Measurements from ENCODE around the gene KSR2.

The KSR2 gene

DNA sequence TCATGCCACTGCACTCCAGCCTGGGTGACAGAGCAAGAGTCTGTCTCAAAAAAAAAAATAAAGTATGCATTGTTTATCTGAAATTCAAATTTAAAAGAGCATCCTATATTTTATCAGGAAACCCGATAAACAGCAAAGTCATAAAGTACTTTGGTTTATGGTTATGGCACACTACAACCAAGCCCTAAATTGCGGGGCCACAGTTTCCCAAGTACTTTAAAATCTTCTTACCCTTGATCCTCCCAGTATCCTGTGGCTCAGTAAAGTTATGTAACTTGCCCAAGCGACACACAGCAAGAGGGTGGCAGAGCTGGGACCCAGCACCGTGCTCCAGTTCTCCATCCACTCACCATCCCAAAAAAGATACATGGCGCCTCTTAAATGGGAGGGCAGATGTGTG lies 35.2 kb downstream of the KSR2 start:
- TF ChIP-seq, protein P1, sequence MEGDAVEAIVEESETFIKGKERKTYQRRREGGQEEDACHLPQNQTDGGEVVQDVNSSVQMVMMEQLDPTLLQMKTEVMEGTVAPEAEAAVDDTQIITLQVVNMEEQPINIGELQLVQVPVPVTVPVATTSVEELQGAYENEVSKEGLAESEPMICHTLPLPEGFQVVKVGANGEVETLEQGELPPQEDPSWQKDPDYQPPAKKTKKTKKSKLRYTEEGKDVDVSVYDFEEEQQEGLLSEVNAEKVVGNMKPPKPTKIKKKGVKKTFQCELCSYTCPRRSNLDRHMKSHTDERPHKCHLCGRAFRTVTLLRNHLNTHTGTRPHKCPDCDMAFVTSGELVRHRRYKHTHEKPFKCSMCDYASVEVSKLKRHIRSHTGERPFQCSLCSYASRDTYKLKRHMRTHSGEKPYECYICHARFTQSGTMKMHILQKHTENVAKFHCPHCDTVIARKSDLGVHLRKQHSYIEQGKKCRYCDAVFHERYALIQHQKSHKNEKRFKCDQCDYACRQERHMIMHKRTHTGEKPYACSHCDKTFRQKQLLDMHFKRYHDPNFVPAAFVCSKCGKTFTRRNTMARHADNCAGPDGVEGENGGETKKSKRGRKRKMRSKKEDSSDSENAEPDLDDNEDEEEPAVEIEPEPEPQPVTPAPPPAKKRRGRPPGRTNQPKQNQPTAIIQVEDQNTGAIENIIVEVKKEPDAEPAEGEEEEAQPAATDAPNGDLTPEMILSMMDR (IDR thresholded peaks at IDR 0.05; ENCODE audit: extremely low read depth, insufficient read depth, missing control alignments), result no peak
- in situ Hi-C loops (cut with MboI; ENCODE audit: low pct_unique_long_range_greater_than_20kb, low sequenced_read_pairs, unreplicated experiment), result no loop called here
- no peak for DNase-seq (ENCODE audit: low spot score)

DNA sequence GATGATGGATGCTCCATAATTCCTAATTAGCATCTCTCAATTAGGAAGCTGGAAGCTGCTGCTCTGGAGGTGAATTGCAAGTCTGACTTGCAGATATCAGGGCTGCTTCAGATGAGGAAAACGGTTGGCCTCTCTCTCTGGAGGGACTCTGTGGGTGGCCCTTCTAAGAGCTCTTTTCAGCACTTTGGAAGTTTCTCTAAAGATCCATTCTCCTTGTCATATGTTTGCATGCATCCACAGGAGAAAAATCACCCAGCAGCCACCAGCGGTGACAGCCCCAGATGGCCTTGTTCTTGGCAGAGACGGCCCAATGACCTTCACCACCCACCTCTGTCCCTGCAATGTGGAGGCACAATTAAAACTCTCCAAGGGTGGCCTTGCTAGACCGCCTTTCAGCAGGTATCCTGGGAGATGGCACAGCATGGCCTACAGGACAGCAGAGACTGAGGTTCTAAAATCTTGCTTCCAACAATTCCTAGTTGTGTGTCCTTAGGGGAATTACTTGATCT lies 42.3 kb downstream of the KSR2 start:
- no peak for DNase-seq (ENCODE audit: low spot score)

DNA sequence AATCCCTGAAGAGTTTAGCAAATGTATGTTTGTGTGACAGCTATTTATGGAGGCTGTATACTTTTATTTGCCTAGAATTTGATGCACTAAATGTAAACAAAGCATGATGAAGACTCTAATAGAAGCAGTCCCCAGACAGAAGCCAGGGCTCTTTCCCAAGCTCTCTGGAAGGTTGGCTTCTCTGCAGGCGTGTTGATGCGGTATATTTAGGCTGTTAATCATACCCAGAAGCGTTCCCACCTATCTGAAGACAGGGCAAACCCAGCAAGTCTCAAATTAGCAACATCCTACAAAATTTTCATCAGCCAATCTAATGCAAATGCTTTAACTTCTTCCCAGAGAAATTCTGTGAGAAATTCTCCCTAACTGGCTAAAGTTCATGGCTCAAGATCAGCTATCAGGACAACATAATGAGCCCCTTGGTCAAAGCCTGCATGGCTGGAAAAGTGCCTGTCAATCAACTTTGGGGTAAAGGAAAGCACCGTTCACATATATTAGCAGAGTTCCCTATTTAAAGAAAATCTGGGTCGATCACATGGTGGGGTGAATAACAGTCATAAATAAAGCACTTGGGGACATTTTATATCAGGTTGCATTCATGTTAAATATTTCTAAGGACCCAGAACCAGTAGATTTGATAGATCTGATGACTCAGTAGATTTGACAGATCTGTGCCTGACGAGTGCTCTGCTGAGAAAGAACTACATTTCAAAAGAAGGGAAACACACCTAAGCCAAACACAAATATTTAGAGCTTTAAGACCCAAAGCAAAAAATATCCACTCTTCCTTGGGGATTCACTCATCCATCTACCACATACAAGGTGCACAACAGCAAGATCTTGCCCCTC lies 46.6 kb downstream of the KSR2 start:
- DNase-seq (ENCODE audit: low spot score), result no peak
- TF ChIP-seq, protein P1 (IDR thresholded peaks at IDR 0.05; ENCODE audit: extremely low read depth, insufficient read depth, missing control alignments), result no peak
- in situ Hi-C loops (cut with MboI; ENCODE audit: low pct_unique_long_range_greater_than_20kb, low sequenced_read_pairs, unreplicated experiment), result no loop called here

More for the DNA sequence above, 42.3 kb downstream of the KSR2 start:
- TF ChIP-seq, protein P1 (IDR thresholded peaks at IDR 0.05; ENCODE audit: extremely low read depth, insufficient read depth, missing control alignments), result no peak
- in situ Hi-C loops (cut with MboI; ENCODE audit: low pct_unique_long_range_greater_than_20kb, low sequenced_read_pairs, unreplicated experiment), result no loop called here

DNA sequence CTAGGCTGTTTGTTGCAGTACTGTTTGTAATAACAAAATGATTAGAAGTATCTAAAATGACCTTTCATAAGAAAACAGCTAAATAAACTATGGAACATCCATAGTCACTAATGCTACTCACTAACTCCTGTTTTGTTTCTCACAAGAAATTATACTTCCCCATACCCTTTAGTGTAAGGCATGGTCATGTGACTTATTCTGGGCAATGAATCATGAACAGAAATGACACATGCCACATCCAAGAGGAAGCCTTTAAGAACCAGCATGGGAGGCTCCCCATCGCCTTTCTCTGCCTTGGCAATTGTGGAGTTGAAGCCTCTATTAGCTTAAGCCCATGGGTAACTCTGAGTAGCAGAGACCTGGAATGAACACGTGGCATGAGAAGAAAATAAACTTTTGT lies 49.3 kb downstream of the KSR2 start:
- no peak for DNase-seq (ENCODE audit: low spot score)
- in situ Hi-C loops (cut with MboI; ENCODE audit: low pct_unique_long_range_greater_than_20kb, low sequenced_read_pairs, unreplicated experiment), result no loop called here
- TF ChIP-seq, protein P1 (IDR thresholded peaks at IDR 0.05; ENCODE audit: extremely low read depth, insufficient read depth, missing control alignments), result no peak

DNA sequence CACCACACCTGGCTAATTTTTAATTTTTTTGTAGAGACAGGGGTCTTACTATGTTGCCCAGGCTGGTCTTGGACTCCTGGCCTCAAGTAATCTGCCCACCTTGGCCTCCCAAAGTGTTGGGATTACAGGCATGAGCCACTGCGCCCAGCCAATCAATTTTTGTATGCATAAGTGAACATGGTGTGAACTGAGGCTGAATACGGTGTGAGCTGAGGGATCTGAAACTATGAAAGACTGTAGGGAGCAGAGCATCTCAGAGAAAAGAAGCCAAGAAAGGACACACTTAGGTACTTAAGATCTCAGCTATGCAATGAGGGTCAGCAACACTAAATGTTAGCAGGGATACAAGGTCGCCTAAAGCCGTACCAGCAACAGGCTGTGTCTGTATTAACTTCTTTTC lies 54.1 kb downstream of the KSR2 start:
- DNase-seq (ENCODE audit: low spot score), result no peak
- TF ChIP-seq, protein P1 (IDR thresholded peaks at IDR 0.05; ENCODE audit: extremely low read depth, insufficient read depth, missing control alignments), result no peak
- in situ Hi-C loops (cut with MboI; ENCODE audit: low pct_unique_long_range_greater_than_20kb, low sequenced_read_pairs, unreplicated experiment), result no loop called here

DNA sequence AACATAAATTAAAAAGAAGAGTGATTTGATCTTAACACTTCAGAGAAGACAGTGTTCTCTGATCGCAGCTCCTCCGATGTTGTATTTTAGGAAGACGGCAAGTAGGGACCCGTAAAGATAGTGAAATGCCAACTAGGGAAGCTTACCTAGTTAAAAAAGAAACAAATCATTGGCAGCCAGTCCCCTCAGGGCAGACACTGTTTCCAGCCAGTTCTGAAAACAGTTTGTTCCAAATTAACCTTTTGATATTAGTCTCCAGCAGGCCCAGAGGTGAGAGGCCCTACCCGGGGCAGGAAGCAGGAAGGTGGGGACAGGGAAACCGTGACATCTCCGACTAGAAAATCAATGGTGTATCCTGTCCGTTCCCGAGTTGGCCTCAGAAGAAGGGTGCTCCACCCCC lies 56.0 kb downstream of the KSR2 start:
- TF ChIP-seq, protein P1 (IDR thresholded peaks at IDR 0.05; ENCODE audit: extremely low read depth, insufficient read depth, missing control alignments), result no peak
- in situ Hi-C loops (cut with MboI; ENCODE audit: low pct_unique_long_range_greater_than_20kb, low sequenced_read_pairs, unreplicated experiment), result no loop called here
- no peak for DNase-seq (ENCODE audit: low spot score)
